PC-3 (cell line): Measurements from ENCODE around the gene SAPCD2. TPM values are rescaled to one million over a fixed set of nuclear protein-coding genes. Genes with fewer than 3 reads are reported as not detected.

Source experiments
- ATAC-seq: fragments of 200-7000 bp; cut with Tn5 transposase; 2 replicates; pipeline ENCODE4 v1.9.1; 2020; ENCODE audit warnings: mild to moderate bottlenecking, moderate library complexity
- BruUV-seq: library from RNA; stranded (reverse); fragments of 400-500 nt; replicated peaks from 2 replicates; lab custom pipeline; 2021; lab: Mats Ljungman, UMichigan
- CTCF ChIA-PET: fragments of 300-600 bp; sonication (Branson Sonifier 250); formaldehyde crosslinking; loops from one replicate; lab custom pipeline; 2022; ENCODE audit warnings: antibody characterized with exemption; lab: Charles Lee
- POLR2A ChIA-PET: fragments of 300-600 bp; sonication (Branson Sonifier 250); formaldehyde crosslinking; loops from one replicate; lab custom pipeline; 2022; ENCODE audit warnings: antibody characterized with exemption; ENCODE audit not compliant: unreplicated experiment; lab: Charles Lee
- DNase-seq: peaks from one replicate; pipeline ENCODE4 v3.0.0-alpha.2; 2015
- H2AFZ ChIP-seq: fragments of 300-600 bp; sonication (generic); 2 replicates; pipeline ENCODE4 v1.6.0; 2016; ENCODE audit warnings: antibody characterized with exemption, low read length
- H3F3A ChIP-seq: fragments of 300-600 bp; sonication (generic); one replicate; pipeline ENCODE4 v1.6.0; 2017; ENCODE audit warnings: antibody characterized with exemption, low read length, control low read depth, mild to moderate bottlenecking; ENCODE audit not compliant: unreplicated experiment
- H3K27ac ChIP-seq: fragments of 300-600 bp; sonication (generic); 2 replicates; pipeline ENCODE4 v1.5.1; 2016; ENCODE audit warnings: mild to moderate bottlenecking, low read length
- H3K27me3 ChIP-seq: fragments of 300-600 bp; sonication (generic); 2 replicates; pipeline ENCODE4 v1.6.1; 2016; ENCODE audit warnings: low read length, mixed read lengths
- H3K36me3 ChIP-seq: fragments of 300-600 bp; sonication (generic); 2 replicates; pipeline ENCODE4 v1.6.1; 2016; ENCODE audit warnings: low read depth, mixed run types, low read length, mixed read lengths
- H3K4me1 ChIP-seq: fragments of 300-600 bp; sonication (generic); 2 replicates; pipeline ENCODE4 v1.5.1; 2016; ENCODE audit warnings: low read length; ENCODE audit not compliant: insufficient read depth
- H3K4me2 ChIP-seq: fragments of 300-600 bp; sonication (generic); 2 replicates; pipeline ENCODE4 v1.6.0; 2016; ENCODE audit warnings: low read length
- H3K4me3 ChIP-seq: fragments of 300-600 bp; sonication (generic); 2 replicates; pipeline ENCODE4 v1.5.1; 2016; ENCODE audit warnings: mild to moderate bottlenecking, low read length, mixed read lengths
- H3K79me2 ChIP-seq: fragments of 300-600 bp; sonication (generic); 2 replicates; pipeline ENCODE4 v1.6.1; 2017; ENCODE audit warnings: low read length, mixed read lengths
- H3K9ac ChIP-seq: fragments of 300-600 bp; sonication (generic); 2 replicates; pipeline ENCODE4 v1.6.0; 2016; ENCODE audit warnings: mild to moderate bottlenecking, low read length
- H3K9me2 ChIP-seq: fragments of 300-600 bp; sonication (generic); replicated peaks from 2 replicates; pipeline ENCODE4 v1.6.1; 2016; ENCODE audit warnings: mixed run types, low read length, mixed read lengths
- H3K9me3 ChIP-seq: fragments of 300-600 bp; sonication (generic); 2 replicates; pipeline ENCODE4 v1.6.1; 2016; ENCODE audit warnings: low read length, mixed read lengths
- H4K20me1 ChIP-seq: fragments of 300-600 bp; sonication (generic); 2 replicates; pipeline ENCODE4 v1.6.1; 2016; ENCODE audit warnings: low read length, mixed read lengths
- CTCF ChIP-seq: fragments of 300-600 bp; sonication (generic); conservative IDR thresholded peaks from 2 replicates; pipeline ENCODE4 v1.5.1; 2017; ENCODE audit warnings: antibody characterized with exemption, low read depth, mild to moderate bottlenecking, low read length
- EZH2 ChIP-seq: fragments of 300-600 bp; sonication (generic); IDR thresholded peaks from one replicate; pipeline ENCODE4 v1.6.1; 2017; ENCODE audit warnings: antibody characterized with exemption, mild to moderate bottlenecking, low read length; ENCODE audit not compliant: unreplicated experiment
- EZH2phosphoT487 ChIP-seq: fragments of 300-600 bp; sonication (generic); IDR thresholded peaks from 2 replicates; pipeline ENCODE4 v1.6.1; 2018; ENCODE audit warnings: mild to moderate bottlenecking, antibody characterized with exemption, low read length, borderline replicate concordance
- intact Hi-C: fragments of 100-400 bp; cut with micrococcal nuclease; formaldehyde crosslinking; loops from 2 replicates; pipeline ENCODE4 v1.9.0; 2023
- total RNA-seq: library from RNA; depleted of rRNA; stranded (reverse); fragments of >200 nt; gene quantifications from 2 replicates; pipeline ENCODE4 v1.2.3, GENCODE V29; 2014

Gene SAPCD2
- total RNA-seq, 1 experiment from 2014 or later, result 98.4 TPM

GRCh38 chr9:137078701-137079400 lies 8.5 kb upstream of the SAPCD2 start:
- Histone ChIP-seq H3K9me3 (no peaks in the 10 kb centered on the region), H3K4me3 (peak overlapping the region; percentile 73; the same call in 1 of the 2 replicates), H3K27me3 (no peaks in the 10 kb centered on the region), H3K4me1 (peaks cover 12% of the 10 kb centered on the region), H3K9me2 (no peaks in the 10 kb centered on the region), H3K27ac (no peak overlapping the region), H2AFZ (no peak overlapping the region), H3K36me3 (no peaks in the 10 kb centered on the region), H3F3A (no peaks in the 10 kb centered on the region), H3K9ac (no peak overlapping the region), H4K20me1 (no peaks in the 10 kb centered on the region), H3K79me2 (peaks cover 8% of the 10 kb centered on the region; the same call in 1 of the 2 replicates), H3K4me2 (peak overlapping the region; percentile 85)
- CTCF ChIA-PET, result no interaction called here
- TF ChIP-seq CTCF (no peak), EZH2phosphoT487 (no peak), EZH2 (no peak)
- POLR2A ChIA-PET, result no interaction called here
- intact Hi-C loops, result no loop called here
- ATAC-seq, result no peak
- DNase-seq, result no peak
- TSS peak; percentile 25 for BruUV-seq

- H3K9me3 ChIP-seq, result no peaks in the 10 kb centered on the region
- intact Hi-C loops, result no loop called here
Observed at GRCh38 chr9:137077758-137078693, 7.7 kb upstream of the SAPCD2 start.

More at GRCh38 chr9:137077758-137078693, 7.7 kb upstream of the SAPCD2 start:
- Histone ChIP-seq H2AFZ (peak overlapping the region; percentile 42; the same call in 1 of the 2 replicates), H3K27ac (no peak overlapping the region), H3K27me3 (no peaks in the 10 kb centered on the region), H3F3A (no peaks in the 10 kb centered on the region), H3K9me2 (no peaks in the 10 kb centered on the region), H3K4me3 (peak overlapping the region; percentile 73), H3K4me1 (peaks cover 5% of the 10 kb centered on the region), H4K20me1 (no peaks in the 10 kb centered on the region), H3K36me3 (no peaks in the 10 kb centered on the region), H3K9ac (peak overlapping the region; percentile 45; the same call in 1 of the 2 replicates), H3K79me2 (peaks cover 8% of the 10 kb centered on the region; the same call in 1 of the 2 replicates), H3K4me2 (peak overlapping the region; percentile 85)
- TF ChIP-seq EZH2, result no peak
- TF ChIP-seq EZH2phosphoT487, result no peak
- no peak for TF ChIP-seq CTCF
- POLR2A ChIA-PET, result interaction anchor here (0.6 kb wide), 1 partner anchor 81 kb away, joined by 3 read pairs; the partner anchor contains the start of gene CLIC3
- CTCF ChIA-PET, result no interaction called here
- DNase-seq, result no peak
- no TSS peak for BruUV-seq
- peak; percentile 33 for ATAC-seq
